Panc1 (cell line): ENCODE data around the gene ENDOG.

Source experiments
- POLR2AphosphoS5 ChIP-seq: IDR thresholded peaks from 2 replicates; pipeline ENCODE4 v1.6.1; 2012; ENCODE audit warnings: mild to moderate bottlenecking, low read depth, low read length, moderate library complexity
- TF ChIP-seq, protein P1 (sequence below): fragments of 450-650 bp; IDR thresholded peaks from 2 replicates; pipeline ENCODE4 v1.5.1; 2017; ENCODE audit warnings: mild to moderate bottlenecking
- TF ChIP-seq, protein P2 (sequence below), 2 experiments: IDR thresholded peaks; 2 replicates each; pipeline ENCODE4 v1.6.1; 2011 to 2012; ENCODE audit warnings: low read depth in 2 of 2, control low read depth in 1 of 2, low read length in 1 of 2, mild to moderate bottlenecking in 1 of 2, moderate library complexity in 1 of 2; ENCODE audit not compliant: insufficient read depth in 1 of 2

DNA sequence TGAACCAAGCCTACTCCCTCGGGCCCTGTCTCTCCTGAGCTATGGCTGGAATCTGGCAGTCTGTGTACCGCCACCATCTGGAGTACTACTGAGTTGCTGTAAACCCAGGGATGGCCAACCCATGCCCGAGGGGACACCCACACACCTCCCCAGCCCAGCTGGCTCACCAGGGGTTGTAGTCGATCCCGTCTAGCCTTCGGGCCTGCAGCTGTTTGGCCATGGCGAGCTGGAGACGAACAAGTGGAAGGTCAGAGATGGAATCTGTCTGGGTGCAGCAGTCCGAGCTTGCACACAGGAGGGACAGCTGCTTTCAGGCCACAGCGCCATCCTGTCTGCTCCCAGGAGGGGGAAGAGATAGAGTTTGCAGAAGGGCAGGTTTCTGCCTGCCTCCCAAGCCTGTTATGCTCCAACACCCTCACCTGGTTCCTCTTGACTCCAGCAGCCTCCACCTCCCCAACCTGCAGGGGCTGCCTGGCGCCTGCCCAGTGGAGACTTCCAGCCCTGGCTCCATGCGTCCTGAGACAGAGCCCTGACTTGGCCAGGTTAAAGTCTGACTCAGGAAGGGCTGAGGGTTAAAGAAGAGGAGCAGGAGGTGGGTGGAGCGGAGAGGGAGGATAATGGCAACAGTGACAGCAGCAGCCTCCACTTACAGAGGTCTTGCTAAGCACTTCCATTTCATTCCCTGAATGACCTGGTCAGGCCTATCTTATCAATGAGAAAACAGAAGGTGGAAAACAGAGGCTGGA is 27.1 kb downstream of the ENDOG start:
- TF ChIP-seq, protein P1, sequence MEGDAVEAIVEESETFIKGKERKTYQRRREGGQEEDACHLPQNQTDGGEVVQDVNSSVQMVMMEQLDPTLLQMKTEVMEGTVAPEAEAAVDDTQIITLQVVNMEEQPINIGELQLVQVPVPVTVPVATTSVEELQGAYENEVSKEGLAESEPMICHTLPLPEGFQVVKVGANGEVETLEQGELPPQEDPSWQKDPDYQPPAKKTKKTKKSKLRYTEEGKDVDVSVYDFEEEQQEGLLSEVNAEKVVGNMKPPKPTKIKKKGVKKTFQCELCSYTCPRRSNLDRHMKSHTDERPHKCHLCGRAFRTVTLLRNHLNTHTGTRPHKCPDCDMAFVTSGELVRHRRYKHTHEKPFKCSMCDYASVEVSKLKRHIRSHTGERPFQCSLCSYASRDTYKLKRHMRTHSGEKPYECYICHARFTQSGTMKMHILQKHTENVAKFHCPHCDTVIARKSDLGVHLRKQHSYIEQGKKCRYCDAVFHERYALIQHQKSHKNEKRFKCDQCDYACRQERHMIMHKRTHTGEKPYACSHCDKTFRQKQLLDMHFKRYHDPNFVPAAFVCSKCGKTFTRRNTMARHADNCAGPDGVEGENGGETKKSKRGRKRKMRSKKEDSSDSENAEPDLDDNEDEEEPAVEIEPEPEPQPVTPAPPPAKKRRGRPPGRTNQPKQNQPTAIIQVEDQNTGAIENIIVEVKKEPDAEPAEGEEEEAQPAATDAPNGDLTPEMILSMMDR: no peak
- TF ChIP-seq POLR2AphosphoS5: no peak
- TF ChIP-seq, protein P2, sequence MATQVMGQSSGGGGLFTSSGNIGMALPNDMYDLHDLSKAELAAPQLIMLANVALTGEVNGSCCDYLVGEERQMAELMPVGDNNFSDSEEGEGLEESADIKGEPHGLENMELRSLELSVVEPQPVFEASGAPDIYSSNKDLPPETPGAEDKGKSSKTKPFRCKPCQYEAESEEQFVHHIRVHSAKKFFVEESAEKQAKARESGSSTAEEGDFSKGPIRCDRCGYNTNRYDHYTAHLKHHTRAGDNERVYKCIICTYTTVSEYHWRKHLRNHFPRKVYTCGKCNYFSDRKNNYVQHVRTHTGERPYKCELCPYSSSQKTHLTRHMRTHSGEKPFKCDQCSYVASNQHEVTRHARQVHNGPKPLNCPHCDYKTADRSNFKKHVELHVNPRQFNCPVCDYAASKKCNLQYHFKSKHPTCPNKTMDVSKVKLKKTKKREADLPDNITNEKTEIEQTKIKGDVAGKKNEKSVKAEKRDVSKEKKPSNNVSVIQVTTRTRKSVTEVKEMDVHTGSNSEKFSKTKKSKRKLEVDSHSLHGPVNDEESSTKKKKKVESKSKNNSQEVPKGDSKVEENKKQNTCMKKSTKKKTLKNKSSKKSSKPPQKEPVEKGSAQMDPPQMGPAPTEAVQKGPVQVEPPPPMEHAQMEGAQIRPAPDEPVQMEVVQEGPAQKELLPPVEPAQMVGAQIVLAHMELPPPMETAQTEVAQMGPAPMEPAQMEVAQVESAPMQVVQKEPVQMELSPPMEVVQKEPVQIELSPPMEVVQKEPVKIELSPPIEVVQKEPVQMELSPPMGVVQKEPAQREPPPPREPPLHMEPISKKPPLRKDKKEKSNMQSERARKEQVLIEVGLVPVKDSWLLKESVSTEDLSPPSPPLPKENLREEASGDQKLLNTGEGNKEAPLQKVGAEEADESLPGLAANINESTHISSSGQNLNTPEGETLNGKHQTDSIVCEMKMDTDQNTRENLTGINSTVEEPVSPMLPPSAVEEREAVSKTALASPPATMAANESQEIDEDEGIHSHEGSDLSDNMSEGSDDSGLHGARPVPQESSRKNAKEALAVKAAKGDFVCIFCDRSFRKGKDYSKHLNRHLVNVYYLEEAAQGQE (IDR thresholded peaks at IDR 0.05; ENCODE audit: insufficient read depth in 1 of 2, low read depth in 2 of 2, low read length in 1 of 2): no peak
